H9 (cell line): Measurements from ENCODE around the gene LYSMD3. TPM values are rescaled to one million over a fixed set of nuclear protein-coding genes. Genes with fewer than 3 reads are reported as not detected.

Experiments used
- DNase-seq: peaks from one replicate; pipeline ENCODE4 v3.0.0-alpha.2; 2017
- H2AFZ ChIP-seq: one replicate; pipeline ENCODE4 v1.6.1; 2013; ENCODE audit warnings: mild to moderate bottlenecking, low read length, control low read depth, moderate library complexity
- H2AK5ac ChIP-seq: 2 replicates; pipeline ENCODE4 v1.6.1; 2013; ENCODE audit warnings: low read length, control low read depth, mixed read lengths; ENCODE audit not compliant: insufficient read length
- H2BK120ac ChIP-seq: one replicate; pipeline ENCODE4 v1.6.1; 2013; ENCODE audit warnings: low read depth, mild to moderate bottlenecking, low read length, control low read depth, inconsistent platforms; ENCODE audit not compliant: poor library complexity, severe bottlenecking
- H2BK12ac ChIP-seq: 2 replicates; pipeline ENCODE4 v1.6.1; 2013; ENCODE audit warnings: low read length, control low read depth, mixed read lengths, low read depth; ENCODE audit not compliant: insufficient read length
- H2BK15ac ChIP-seq: 2 replicates; pipeline ENCODE4 v1.6.1; 2013; ENCODE audit warnings: low read depth, low read length, control low read depth
- H2BK20ac ChIP-seq: one replicate; pipeline ENCODE4 v1.6.1; 2013; ENCODE audit warnings: low read depth, mild to moderate bottlenecking, low read length, control low read depth, inconsistent platforms; ENCODE audit not compliant: poor library complexity, severe bottlenecking
- H2BK5ac ChIP-seq: 2 replicates; pipeline ENCODE4 v1.6.1; 2013; ENCODE audit warnings: low read length, control low read depth, mixed read lengths; ENCODE audit not compliant: insufficient read length
- H3K14ac ChIP-seq: 2 replicates; pipeline ENCODE4 v1.6.1; 2013; ENCODE audit warnings: low read length, control low read depth; ENCODE audit not compliant: insufficient read depth
- H3K18ac ChIP-seq: 2 replicates; pipeline ENCODE4 v1.6.1; 2013; ENCODE audit warnings: low read depth, mild to moderate bottlenecking, mixed read lengths, low read length, control low read depth; ENCODE audit not compliant: insufficient read length
- H3K23ac ChIP-seq: 2 replicates; pipeline ENCODE4 v1.6.1; 2013; ENCODE audit warnings: low read length, control low read depth, mixed read lengths, low read depth; ENCODE audit not compliant: insufficient read length
- H3K23me2 ChIP-seq: 2 replicates; pipeline ENCODE4 v1.6.1; 2013; ENCODE audit warnings: low read depth, mild to moderate bottlenecking, mixed read lengths, low read length, control low read depth; ENCODE audit not compliant: insufficient read length, poor library complexity, severe bottlenecking
- H3K27ac ChIP-seq: 2 replicates; pipeline ENCODE4 v1.5.1; 2013; ENCODE audit warnings: low read length, control low read depth, mixed read lengths, low read depth; ENCODE audit not compliant: insufficient read length
- H3K27me3 ChIP-seq: 2 replicates; pipeline ENCODE4 v1.6.1; 2013; ENCODE audit warnings: low read length, control low read depth, inconsistent platforms; ENCODE audit not compliant: insufficient read depth
- H3K4ac ChIP-seq: 2 replicates; pipeline ENCODE4 v1.6.1; 2013; ENCODE audit warnings: low read depth, mild to moderate bottlenecking, control low read depth, inconsistent platforms, low read length, moderate library complexity
- H3K4me1 ChIP-seq: 2 replicates; pipeline ENCODE4 v1.6.1; 2013; ENCODE audit warnings: low read length, control low read depth, inconsistent platforms; ENCODE audit not compliant: insufficient read depth
- H3K4me2 ChIP-seq: 2 replicates; pipeline ENCODE4 v1.6.1; 2013; ENCODE audit warnings: low read length, control low read depth, mixed read lengths; ENCODE audit not compliant: insufficient read length, insufficient read depth
- H3K56ac ChIP-seq: 2 replicates; pipeline ENCODE4 v1.6.1; 2013; ENCODE audit warnings: low read depth, mild to moderate bottlenecking, mixed read lengths, low read length, control low read depth; ENCODE audit not compliant: insufficient read length
- H3K79me1 ChIP-seq: 2 replicates; pipeline ENCODE4 v1.6.1; 2013; ENCODE audit warnings: low read depth, mild to moderate bottlenecking, moderate library complexity, low read length, control low read depth, inconsistent platforms; ENCODE audit not compliant: insufficient read depth, poor library complexity, severe bottlenecking
- H3K79me2 ChIP-seq: 2 replicates; pipeline ENCODE4 v1.6.1; 2013; ENCODE audit warnings: low read length, control low read depth, inconsistent platforms; ENCODE audit not compliant: insufficient read depth
- H3K9ac ChIP-seq: 2 replicates; pipeline ENCODE4 v1.6.1; 2013; ENCODE audit warnings: low read length, control low read depth, mixed read lengths; ENCODE audit not compliant: insufficient read length; ENCODE audit errors: extremely low read depth
- H3K9me3 ChIP-seq: one replicate; pipeline ENCODE4 v1.6.1; 2013; ENCODE audit warnings: low read depth, low read length, inconsistent platforms; ENCODE audit not compliant: control insufficient read depth
- H3T11ph ChIP-seq: one replicate; pipeline ENCODE4 v1.6.1; 2013; ENCODE audit warnings: mild to moderate bottlenecking, low read length, control low read depth, inconsistent platforms
- H4K20me1 ChIP-seq: one replicate; pipeline ENCODE4 v1.6.1; 2013; ENCODE audit not compliant: control insufficient read depth, insufficient read length, insufficient read depth
- H4K5ac ChIP-seq: 2 replicates; pipeline ENCODE4 v1.6.1; 2013; ENCODE audit warnings: low read depth, mild to moderate bottlenecking, mixed read lengths, low read length, control low read depth; ENCODE audit not compliant: insufficient read length
- H4K8ac ChIP-seq: replicated peaks from 2 replicates; pipeline ENCODE4 v1.6.1; 2013; ENCODE audit warnings: low read length, control low read depth, mixed read lengths, low read depth; ENCODE audit not compliant: insufficient read length
- H4K91ac ChIP-seq: 2 replicates; pipeline ENCODE4 v1.6.1; 2013; ENCODE audit warnings: low read depth, mild to moderate bottlenecking, moderate library complexity, mixed read lengths, low read length, control low read depth; ENCODE audit not compliant: insufficient read length
- H3K27ac Mint-ChIP-seq, 3 experiments: 2 replicates in 2 of 3; 3 replicates in 1 of 3; pipeline ENCODE4 v1.8.0; 2020 to 2021; ENCODE audit warnings: mixed read lengths in 3 of 3, mild to moderate bottlenecking in 1 of 3, moderate library complexity in 1 of 3
- H3K27me3 Mint-ChIP-seq: 2 replicates; pipeline ENCODE4 v1.8.0; 2021; ENCODE audit warnings: low read depth, mild to moderate bottlenecking, moderate library complexity, mixed read lengths
- H3K36me3 Mint-ChIP-seq, 3 experiments: 2 replicates in 2 of 3; 3 replicates in 1 of 3; pipeline ENCODE4 v1.8.0; 2020 to 2021; ENCODE audit warnings: low read depth in 3 of 3, mixed read lengths in 3 of 3; ENCODE audit not compliant: insufficient read depth in 1 of 3
- H3K4me1 Mint-ChIP-seq, 2 experiments: 2 replicates each; pipeline ENCODE4 v1.8.0; 2020; ENCODE audit warnings: mixed read lengths in 2 of 2
- H3K4me3 Mint-ChIP-seq, 2 experiments: 2 replicates in 1 of 2; 3 replicates in 1 of 2; pipeline ENCODE4 v1.8.0; 2020 to 2021; ENCODE audit warnings: mild to moderate bottlenecking in 2 of 2, mixed read lengths in 2 of 2, moderate library complexity in 1 of 2
- H3K9me3 Mint-ChIP-seq, 2 experiments: 2 replicates in 1 of 2; 3 replicates in 1 of 2; pipeline ENCODE4 v1.8.0; 2020; ENCODE audit warnings: mild to moderate bottlenecking in 2 of 2, mixed read lengths in 2 of 2, moderate library complexity in 1 of 2
- WGBS: extraction: QIAGEN DNeasy Blood & Tissue Kit; methylation state at CpG from one replicate; pipeline ENCODE4 v1.1.7; 2013; ENCODE audit warnings: missing lambda C conversion rate, low lambda C conversion rate, mixed read lengths; ENCODE audit not compliant: insufficient read length; ENCODE audit errors: extremely low coverage; 5-methylcytosine and 5-hydroxymethylcytosine counted together
- total RNA-seq: library from RNA; stranded (reverse); gene quantifications from 2 replicates; pipeline ENCODE4 v1.2.1, GENCODE V29; 2021
- TF ChIP-seq, protein P1 (sequence below): fragments of 200-600 bp; sonication (generic); conservative IDR thresholded peaks from 3 replicates; pipeline ENCODE4 v1.8.0; 2021; ENCODE audit warnings: antibody characterized with exemption, mild to moderate bottlenecking

The LYSMD3 gene
- total RNA-seq, 1 experiment from 2014 or later: 14.0 TPM

GRCh38 chr5:90550963-90551362 lies 21.6 kb upstream of the LYSMD3 start:
- Histone ChIP-seq H4K20me1 (no peaks in the 10 kb centered on the region), H3K79me2 (no peaks in the 10 kb centered on the region), H3K14ac (no peak overlapping the region), H2AFZ (no peak overlapping the region), H3K56ac (no peak overlapping the region), H2BK120ac (no peak overlapping the region), H3K23ac (no peak overlapping the region), H2BK15ac (no peak overlapping the region), H2BK20ac (no peak overlapping the region), H3K9ac (no peak overlapping the region), H2BK12ac (no peak overlapping the region), H2AK5ac (no peak overlapping the region), H3K4me2 (no peak overlapping the region), H3K23me2 (no peaks in the 10 kb centered on the region), H4K5ac (no peak overlapping the region), H3K27ac (no peak overlapping the region), H3K9me3 (no peaks in the 10 kb centered on the region), H3K18ac (no peak overlapping the region), H3K79me1 (no peaks in the 10 kb centered on the region), H3T11ph (no peak overlapping the region), H4K91ac (no peak overlapping the region), H3K4ac (no peak overlapping the region), H3K27me3 (no peaks in the 10 kb centered on the region), H3K4me1 (peaks cover 15% of the 10 kb centered on the region), H4K8ac (no peak overlapping the region), H2BK5ac (no peak overlapping the region)
- no peak for DNase-seq
- Mint-ChIP-seq H3K36me3 (no peaks in the 10 kb centered on the region; a peak in 2 of 7 replicates), H3K27ac (0 out of 7 replicates have a peak overlapping the region, but pooled peaks of 1 of the 3 experiments have one; percentile 17), H3K4me3 (no peak overlapping the region), H3K9me3 (no peaks in the 10 kb centered on the region), H3K27me3 (0 out of 2 replicates have a peak, but pooled peaks cover 2% of the 10 kb centered on the region), H3K4me1 (peaks cover 49 to 57% of the 10 kb centered on the region in 2 experiments)
- no CpG with 5 or more reads among the region's 3 CpGs for WGBS
- TF ChIP-seq, protein P1, sequence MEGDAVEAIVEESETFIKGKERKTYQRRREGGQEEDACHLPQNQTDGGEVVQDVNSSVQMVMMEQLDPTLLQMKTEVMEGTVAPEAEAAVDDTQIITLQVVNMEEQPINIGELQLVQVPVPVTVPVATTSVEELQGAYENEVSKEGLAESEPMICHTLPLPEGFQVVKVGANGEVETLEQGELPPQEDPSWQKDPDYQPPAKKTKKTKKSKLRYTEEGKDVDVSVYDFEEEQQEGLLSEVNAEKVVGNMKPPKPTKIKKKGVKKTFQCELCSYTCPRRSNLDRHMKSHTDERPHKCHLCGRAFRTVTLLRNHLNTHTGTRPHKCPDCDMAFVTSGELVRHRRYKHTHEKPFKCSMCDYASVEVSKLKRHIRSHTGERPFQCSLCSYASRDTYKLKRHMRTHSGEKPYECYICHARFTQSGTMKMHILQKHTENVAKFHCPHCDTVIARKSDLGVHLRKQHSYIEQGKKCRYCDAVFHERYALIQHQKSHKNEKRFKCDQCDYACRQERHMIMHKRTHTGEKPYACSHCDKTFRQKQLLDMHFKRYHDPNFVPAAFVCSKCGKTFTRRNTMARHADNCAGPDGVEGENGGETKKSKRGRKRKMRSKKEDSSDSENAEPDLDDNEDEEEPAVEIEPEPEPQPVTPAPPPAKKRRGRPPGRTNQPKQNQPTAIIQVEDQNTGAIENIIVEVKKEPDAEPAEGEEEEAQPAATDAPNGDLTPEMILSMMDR: no peak
